Loucy (cell line): ENCODE results near the gene CNBD2.

Experiments used
- H2AFZ ChIP-seq: fragments of 200-600 bp; sonication (generic); 2 replicates; pipeline ENCODE4 v1.6.0; 2016; ENCODE audit warnings: antibody characterized with exemption, mild to moderate bottlenecking, low read length, moderate library complexity
- H3F3A ChIP-seq: fragments of 200-600 bp; 2 replicates; pipeline ENCODE4 v1.6.0; 2016; ENCODE audit warnings: antibody characterized with exemption, low read depth, mild to moderate bottlenecking
- H3K27me3 ChIP-seq: fragments of 200-600 bp; sonication (generic); 2 replicates; pipeline ENCODE4 v1.6.1; 2014; ENCODE audit warnings: low read length, mild to moderate bottlenecking; ENCODE audit not compliant: insufficient read depth, poor library complexity, severe bottlenecking
- H3K36me3 ChIP-seq: fragments of 200-600 bp; sonication (generic); 2 replicates; pipeline ENCODE4 v1.6.1; 2016; ENCODE audit warnings: low read length; ENCODE audit not compliant: insufficient read depth
- H3K4me1 ChIP-seq: fragments of 200-600 bp; sonication (generic); 2 replicates; pipeline ENCODE4 v1.5.1; 2014; ENCODE audit warnings: low read length, mild to moderate bottlenecking; ENCODE audit not compliant: insufficient read depth, poor library complexity, severe bottlenecking
- H3K4me2 ChIP-seq: fragments of 200-600 bp; sonication (generic); 2 replicates; pipeline ENCODE4 v1.6.0; 2014; ENCODE audit warnings: antibody characterized with exemption, low read length, low read depth, mild to moderate bottlenecking; ENCODE audit not compliant: poor library complexity, severe bottlenecking
- H3K4me3 ChIP-seq: fragments of 200-600 bp; sonication (generic); 2 replicates; pipeline ENCODE4 v1.5.1; 2014; ENCODE audit warnings: low read length, mild to moderate bottlenecking, mixed read lengths; ENCODE audit not compliant: poor library complexity, severe bottlenecking
- H3K79me2 ChIP-seq: fragments of 200-600 bp; sonication (generic); 2 replicates; pipeline ENCODE4 v1.6.1; 2014; ENCODE audit warnings: low read length; ENCODE audit not compliant: insufficient read depth
- H3K9ac ChIP-seq: fragments of 200-600 bp; sonication (generic); 2 replicates; pipeline ENCODE4 v1.6.0; 2014; ENCODE audit warnings: mild to moderate bottlenecking, low read depth, low read length, moderate library complexity; ENCODE audit not compliant: poor library complexity, severe bottlenecking
- H3K9me2 ChIP-seq: fragments of 200-600 bp; sonication (generic); replicated peaks from 2 replicates; pipeline ENCODE4 v1.6.1; 2016; ENCODE audit warnings: low read depth, low read length, mixed read lengths
- H3K9me3 ChIP-seq: fragments of 200-600 bp; sonication (generic); 2 replicates; pipeline ENCODE4 v1.6.1; 2014; ENCODE audit warnings: mild to moderate bottlenecking, antibody characterized with exemption, low read length, low read depth; ENCODE audit not compliant: insufficient read depth
- H4K20me1 ChIP-seq: fragments of 200-600 bp; sonication (generic); 2 replicates; pipeline ENCODE4 v1.6.0; 2014; ENCODE audit warnings: antibody characterized with exemption, low read length, mild to moderate bottlenecking; ENCODE audit not compliant: insufficient read depth, poor library complexity, severe bottlenecking
- EZH2phosphoT487 ChIP-seq: fragments of 200-600 bp; IDR thresholded peaks from 2 replicates; pipeline ENCODE4 v1.6.1; 2018; ENCODE audit warnings: antibody characterized with exemption, mild to moderate bottlenecking, moderate library complexity, borderline replicate concordance
- TF ChIP-seq, protein P1 (sequence below): fragments of 200-600 bp; sonication (generic); conservative IDR thresholded peaks from 2 replicates; pipeline ENCODE4 v1.5.1; 2014; ENCODE audit warnings: mild to moderate bottlenecking, antibody characterized with exemption, low read length

Gene CNBD2

DNA sequence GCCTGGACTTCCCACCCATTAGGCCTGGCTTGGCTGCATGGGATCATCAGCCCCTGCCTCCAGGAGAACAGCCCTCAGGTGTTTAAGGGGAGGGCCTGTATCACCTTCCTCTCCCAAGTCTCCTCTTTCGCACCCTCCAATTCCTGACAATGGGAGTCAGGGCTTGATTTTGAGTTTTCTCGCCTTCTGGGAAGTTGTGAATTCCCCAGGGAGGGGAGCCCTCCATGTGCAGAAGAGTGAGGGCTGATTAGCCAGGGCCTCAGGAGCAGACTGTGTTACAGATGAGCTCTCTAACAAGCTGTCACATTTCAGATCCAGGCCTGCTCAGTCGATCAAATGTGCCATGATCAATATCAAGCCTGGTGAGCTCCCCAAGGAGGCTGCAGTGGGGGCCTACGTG, 42.4 kb downstream of the CNBD2 start:
- no peaks in the 10 kb centered on the region for H3F3A ChIP-seq
- H2AFZ ChIP-seq = no peak overlapping the region
- no peak overlapping the region for H3K9ac ChIP-seq
- no peaks in the 10 kb centered on the region for H3K79me2 ChIP-seq
- H4K20me1 ChIP-seq = no peaks in the 10 kb centered on the region
- H3K4me3 ChIP-seq = no peak overlapping the region
- no peak for TF ChIP-seq EZH2phosphoT487
- TF ChIP-seq, protein P1, sequence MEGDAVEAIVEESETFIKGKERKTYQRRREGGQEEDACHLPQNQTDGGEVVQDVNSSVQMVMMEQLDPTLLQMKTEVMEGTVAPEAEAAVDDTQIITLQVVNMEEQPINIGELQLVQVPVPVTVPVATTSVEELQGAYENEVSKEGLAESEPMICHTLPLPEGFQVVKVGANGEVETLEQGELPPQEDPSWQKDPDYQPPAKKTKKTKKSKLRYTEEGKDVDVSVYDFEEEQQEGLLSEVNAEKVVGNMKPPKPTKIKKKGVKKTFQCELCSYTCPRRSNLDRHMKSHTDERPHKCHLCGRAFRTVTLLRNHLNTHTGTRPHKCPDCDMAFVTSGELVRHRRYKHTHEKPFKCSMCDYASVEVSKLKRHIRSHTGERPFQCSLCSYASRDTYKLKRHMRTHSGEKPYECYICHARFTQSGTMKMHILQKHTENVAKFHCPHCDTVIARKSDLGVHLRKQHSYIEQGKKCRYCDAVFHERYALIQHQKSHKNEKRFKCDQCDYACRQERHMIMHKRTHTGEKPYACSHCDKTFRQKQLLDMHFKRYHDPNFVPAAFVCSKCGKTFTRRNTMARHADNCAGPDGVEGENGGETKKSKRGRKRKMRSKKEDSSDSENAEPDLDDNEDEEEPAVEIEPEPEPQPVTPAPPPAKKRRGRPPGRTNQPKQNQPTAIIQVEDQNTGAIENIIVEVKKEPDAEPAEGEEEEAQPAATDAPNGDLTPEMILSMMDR = no peak
- no peak overlapping the region for H3K4me2 ChIP-seq
- H3K9me2 ChIP-seq = no peaks in the 10 kb centered on the region
- no peaks in the 10 kb centered on the region for H3K4me1 ChIP-seq
- H3K36me3 ChIP-seq = no peaks in the 10 kb centered on the region
- H3K27me3 ChIP-seq = no peaks in the 10 kb centered on the region
- H3K9me3 ChIP-seq = no peaks in the 10 kb centered on the region

- H3K9me3 ChIP-seq = no peaks in the 10 kb centered on the region
- no peaks in the 10 kb centered on the region for H3K4me1 ChIP-seq
- H3F3A ChIP-seq = no peaks in the 10 kb centered on the region
- H3K79me2 ChIP-seq = no peaks in the 10 kb centered on the region
- H3K9me2 ChIP-seq = no peaks in the 10 kb centered on the region
- no peak overlapping the region for H3K4me3 ChIP-seq
- no peak for TF ChIP-seq EZH2phosphoT487
- TF ChIP-seq, protein P1 = no peak
- H3K36me3 ChIP-seq = no peaks in the 10 kb centered on the region
- no peak overlapping the region for H3K4me2 ChIP-seq
- no peaks in the 10 kb centered on the region for H4K20me1 ChIP-seq
- H3K9ac ChIP-seq = no peak overlapping the region
- no peak overlapping the region for H2AFZ ChIP-seq
- H3K27me3 ChIP-seq = no peaks in the 10 kb centered on the region
These were observed 47.5 kb downstream of the CNBD2 start for GRCh38 chr20:36015806-36016403.

GRCh38 chr20:36017048-36017951, 48.9 kb downstream of the CNBD2 start:
- Histone ChIP-seq H3K9ac (no peak overlapping the region), H3K36me3 (no peaks in the 10 kb centered on the region), H3K9me2 (no peaks in the 10 kb centered on the region), H4K20me1 (no peaks in the 10 kb centered on the region), H3K4me1 (no peaks in the 10 kb centered on the region), H3K4me3 (no peak overlapping the region), H3K4me2 (no peak overlapping the region), H3F3A (no peaks in the 10 kb centered on the region), H3K27me3 (no peaks in the 10 kb centered on the region), H2AFZ (no peak overlapping the region), H3K9me3 (no peaks in the 10 kb centered on the region), H3K79me2 (no peaks in the 10 kb centered on the region)
- no peak for TF ChIP-seq EZH2phosphoT487
- TF ChIP-seq, protein P1 = no peak
